Pulmonary artery endothelial cell (primary cell): ENCODE data around the gene SYNE2. TPM values are rescaled to one million over a fixed set of nuclear protein-coding genes. Genes with fewer than 3 reads are reported as not detected.
"Not testable (repeated sequence)": the region's sequence is repeated elsewhere in the genome, so short reads cannot be mapped to it uniquely, and the experiment has no call there.

ENCODE experiments used
- DNase-seq: peaks from one replicate; pipeline ENCODE4 v3.0.0-alpha.2; 2011; ENCODE audit warnings: low read depth, low spot score
- total RNA-seq: library from RNA; depleted of rRNA; stranded (reverse); fragments of >200 nt; gene quantifications from 2 replicates; pipeline ENCODE4 v1.2.3, GENCODE V29; 2014

The SYNE2 gene
- total RNA-seq, 1 donor from 2014 or later, result 24.9 TPM

DNA sequence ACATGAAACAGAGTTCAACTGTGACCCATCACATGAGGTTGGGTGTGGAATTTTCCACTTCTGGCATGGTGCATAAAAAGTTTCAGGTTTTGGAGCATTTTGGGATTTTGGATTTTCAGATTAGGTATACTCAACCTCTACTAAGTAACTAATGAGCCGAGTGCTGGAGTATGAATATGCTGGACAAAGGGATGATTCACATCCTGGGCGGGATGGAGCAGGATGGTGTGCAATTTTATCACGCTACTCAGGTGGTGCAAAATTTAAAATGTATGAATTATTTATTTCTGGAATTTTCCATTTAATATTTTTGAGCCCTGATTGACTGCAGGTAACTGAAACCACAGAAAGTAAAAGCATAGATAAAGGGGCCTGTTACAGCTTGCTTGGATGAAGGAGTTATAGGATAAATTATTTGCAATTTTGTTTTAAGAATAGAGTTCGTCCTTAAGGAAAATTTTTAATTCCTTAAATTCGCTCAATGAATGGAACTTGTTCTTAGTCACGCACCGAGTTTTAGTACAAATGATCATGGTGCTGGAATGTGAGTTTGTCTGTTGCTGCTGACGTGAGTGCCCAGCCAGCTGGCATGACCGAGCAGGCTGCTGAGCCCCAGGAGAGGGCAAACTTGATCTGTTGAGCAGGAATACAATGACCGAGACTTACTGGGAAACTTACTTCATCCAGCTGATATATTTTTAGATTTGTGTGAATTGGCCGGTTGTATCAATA lies 265.0 kb downstream of the SYNE2 start:
- DNase-seq, result peak; percentile 17

DNA sequence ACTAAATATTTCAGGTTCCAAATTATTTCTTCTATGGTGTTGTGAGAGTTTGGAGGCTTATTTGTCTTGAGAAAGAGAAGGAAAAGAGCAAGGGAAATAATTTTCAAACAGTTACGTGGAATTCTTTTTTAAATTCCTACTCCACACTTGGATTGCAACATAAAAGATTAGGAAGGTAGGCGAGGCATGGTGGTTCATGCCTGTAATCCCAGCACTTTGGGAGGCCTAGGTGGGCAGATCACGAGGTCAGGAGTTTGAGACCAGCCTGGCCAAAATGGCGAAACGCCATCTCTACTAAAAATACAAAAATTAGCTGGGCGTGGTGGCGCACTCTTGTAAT lies 265.6 kb downstream of the SYNE2 start:
- not testable (repeated sequence) for DNase-seq

DNA sequence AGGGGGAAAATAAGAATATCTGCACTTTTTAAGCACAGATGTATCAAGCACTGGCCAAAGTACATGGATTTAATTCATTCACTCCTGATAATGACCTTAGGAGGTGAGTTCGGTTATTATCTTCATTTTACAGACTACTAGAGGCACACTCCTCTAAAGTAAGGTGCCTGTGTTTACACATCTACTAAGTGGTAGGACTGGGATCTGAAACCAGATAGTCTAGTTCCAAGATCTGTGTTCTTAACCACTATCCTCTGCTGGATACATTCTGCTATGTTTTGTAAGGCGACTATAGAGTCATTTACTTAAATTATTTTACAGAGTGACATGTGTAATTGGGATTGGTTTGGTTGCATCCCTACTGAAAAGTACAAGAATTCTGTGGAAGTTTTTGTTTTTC lies 266.1 kb downstream of the SYNE2 start:
- no peak for DNase-seq

DNA sequence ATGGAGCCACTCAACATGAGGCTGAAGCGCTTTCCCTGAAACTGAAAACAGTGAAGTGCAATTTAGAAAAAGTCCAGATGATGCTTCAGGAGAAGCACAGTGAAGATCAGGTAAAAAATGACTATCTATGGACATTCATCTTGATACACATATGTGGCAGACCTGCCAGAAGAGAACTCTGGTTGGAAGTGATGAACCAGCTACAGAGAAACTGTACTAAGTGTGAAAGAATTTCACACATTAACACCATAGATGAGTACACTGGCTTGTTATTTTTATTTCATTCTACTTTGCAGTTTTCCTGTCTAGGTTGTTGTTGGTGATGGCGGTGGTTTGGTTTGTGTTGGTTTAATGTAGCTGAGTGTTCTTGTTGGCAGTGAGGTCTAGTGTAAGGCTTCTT lies 266.7 kb downstream of the SYNE2 start:
- DNase-seq, result no peak

DNA sequence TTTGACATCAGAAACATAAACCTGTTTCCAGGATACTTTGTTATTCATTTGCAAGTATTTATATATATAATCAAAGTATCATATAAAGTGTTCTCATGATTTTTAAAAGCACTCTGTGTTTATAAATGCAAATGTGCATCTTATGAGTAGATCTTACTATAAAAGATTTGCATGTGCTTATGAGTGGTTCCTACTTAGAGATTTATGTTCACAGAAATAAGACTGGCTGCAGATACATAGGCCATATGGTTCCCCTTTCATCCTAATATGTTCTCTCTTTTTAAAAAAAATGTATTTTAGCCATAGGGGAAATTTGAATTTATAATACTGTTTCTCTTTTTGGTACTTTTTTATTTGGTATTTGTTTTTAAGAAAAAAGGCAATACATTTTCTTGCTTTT lies 267.2 kb downstream of the SYNE2 start:
- DNase-seq, result no peak

DNA sequence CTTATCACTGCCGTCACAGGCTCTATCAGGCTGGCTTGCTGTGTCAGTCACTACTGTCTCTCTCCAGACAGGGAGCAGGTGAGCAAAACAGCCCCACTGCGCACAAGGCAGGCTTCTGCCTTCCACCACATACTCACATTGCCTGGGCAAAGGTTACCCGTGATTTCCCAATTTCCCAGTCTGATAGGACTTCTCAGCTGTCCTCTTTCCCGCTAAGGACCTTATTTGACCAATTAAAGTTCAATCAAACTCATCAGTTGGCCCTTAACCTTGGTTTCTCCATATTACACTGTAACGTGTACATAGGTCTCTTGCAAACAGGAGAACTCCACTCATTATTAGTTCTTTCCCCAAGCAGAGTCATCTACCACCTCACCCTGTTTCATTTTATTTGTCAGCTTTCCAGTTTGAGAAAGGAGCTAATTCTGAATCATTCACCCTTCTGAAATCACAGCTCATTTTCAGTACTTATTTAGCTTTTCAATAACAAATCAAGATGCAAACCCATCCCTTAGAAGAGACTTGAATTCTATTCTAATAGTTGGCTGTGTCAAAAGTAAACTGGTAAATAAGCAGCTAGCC lies 270.5 kb downstream of the SYNE2 start:
- DNase-seq, result no peak

DNA sequence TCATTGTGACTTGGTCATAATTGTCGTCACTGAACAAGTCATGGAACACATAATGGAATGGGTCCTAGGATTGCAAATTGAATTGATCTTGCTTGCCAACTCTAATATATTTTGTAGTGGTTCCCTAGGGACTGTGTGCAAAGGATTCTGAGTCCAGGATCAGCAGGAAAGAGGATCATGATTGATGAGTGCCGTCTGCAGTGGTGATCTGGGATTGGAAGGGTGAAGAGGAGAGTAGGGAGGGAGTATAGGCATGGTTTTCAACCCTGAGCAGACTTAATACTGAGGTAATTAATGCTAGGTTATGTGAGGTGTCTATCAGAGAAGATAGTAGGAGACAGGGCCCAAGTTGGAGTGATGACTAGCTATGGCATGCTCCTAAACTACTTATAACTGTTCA lies 272.5 kb downstream of the SYNE2 start:
- DNase-seq, result no peak

DNA sequence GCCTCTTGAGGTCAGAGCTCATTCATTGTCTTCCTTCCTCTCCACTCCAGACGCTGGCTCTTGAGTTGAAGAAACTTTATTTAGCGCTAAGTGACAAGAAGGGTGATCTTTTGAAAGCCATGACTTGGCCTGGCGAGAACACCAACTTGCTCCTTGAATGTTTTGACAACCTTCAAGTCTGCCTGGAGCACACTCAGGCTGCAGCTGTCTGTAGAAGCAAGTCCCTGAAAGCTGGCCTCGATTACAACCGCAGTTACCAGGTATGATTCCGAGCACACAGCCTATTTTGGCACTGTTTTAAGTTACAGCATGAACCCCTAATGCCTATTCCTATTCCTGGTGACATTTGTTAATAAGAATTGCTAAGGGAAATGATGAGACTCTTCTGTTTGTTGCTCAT lies 273.7 kb downstream of the SYNE2 start:
- no peak for DNase-seq

DNA sequence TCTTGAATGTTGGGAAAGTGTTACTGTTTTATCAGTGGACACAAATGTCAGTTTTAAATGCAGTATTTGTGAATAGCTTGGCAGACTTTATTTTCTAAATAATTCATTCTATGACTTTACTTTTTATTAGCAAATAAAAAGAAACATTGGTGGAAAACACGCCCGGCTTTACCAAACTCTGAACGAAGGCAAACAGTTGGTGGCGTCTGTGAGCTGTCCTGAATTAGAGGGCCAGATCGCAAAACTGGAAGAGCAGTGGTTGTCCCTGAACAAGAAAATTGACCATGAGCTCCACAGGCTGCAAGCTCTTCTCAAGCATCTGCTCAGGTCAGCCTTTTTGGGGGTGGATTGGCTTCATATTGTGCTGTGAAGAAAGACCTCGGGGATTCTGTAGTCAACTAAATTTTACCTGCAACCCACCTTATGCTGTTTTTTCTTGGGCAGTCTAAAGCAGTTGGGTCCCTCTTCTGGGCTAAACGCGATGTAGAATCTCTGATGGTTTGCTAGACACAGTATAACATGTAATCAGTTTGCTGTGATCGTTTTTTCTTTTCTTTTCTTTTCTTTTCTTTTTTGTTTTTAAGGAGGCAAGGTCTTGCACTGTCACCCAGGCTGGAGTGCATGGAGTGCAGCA lies 285.0 kb downstream of the SYNE2 start:
- no peak for DNase-seq

DNA sequence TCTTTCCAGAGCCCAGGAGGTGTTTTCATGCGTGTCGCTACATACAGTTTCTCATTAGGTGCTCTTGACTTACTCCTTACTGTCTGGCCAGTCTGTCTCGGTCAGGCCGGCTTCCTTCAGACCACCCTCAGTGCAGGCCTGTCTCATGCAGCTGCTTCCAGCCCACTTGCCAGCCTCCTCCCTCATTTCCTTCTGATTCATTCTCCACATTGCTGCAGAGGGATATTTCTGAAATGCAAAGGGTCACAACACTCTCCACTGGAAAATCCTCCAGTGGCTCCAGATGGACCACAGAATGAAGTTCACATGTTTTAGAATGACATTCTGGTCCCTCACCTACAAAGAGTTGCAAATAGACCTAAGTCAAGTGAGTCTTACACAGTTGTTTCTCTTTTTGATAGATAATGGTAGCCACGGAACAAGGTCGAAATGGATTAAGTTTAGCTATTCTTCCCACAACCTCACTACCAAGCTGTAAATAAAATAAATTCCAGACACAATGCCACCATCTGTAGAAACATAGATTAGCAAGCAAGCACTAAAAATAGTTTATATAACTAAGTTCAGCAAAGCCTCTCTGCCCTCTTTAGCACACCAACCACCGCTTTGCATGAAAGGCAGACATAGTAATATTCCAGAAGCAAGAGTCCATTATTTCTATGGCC lies 294.5 kb downstream of the SYNE2 start:
- DNase-seq, result peak; percentile 69

DNA sequence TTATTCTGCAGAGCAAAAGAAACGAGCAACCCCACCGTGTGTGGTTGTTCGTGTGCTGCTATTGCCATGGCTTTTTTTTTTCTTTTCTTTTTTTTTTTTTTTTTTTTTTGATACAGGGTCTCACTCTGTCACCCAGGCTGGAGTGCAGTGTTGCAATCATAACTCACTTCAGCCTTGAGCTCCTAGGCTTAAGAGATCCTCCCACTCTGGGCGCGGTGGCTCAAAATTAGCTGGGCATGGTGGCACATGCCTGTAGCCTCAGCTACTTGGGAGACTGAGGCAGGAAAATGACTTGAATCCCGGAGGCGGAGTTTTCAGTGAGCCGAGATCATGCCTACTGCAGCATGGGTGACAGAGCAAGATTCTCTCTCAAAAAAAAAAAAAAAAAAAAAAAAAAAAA lies 297.1 kb downstream of the SYNE2 start:
- no peak for DNase-seq

DNA sequence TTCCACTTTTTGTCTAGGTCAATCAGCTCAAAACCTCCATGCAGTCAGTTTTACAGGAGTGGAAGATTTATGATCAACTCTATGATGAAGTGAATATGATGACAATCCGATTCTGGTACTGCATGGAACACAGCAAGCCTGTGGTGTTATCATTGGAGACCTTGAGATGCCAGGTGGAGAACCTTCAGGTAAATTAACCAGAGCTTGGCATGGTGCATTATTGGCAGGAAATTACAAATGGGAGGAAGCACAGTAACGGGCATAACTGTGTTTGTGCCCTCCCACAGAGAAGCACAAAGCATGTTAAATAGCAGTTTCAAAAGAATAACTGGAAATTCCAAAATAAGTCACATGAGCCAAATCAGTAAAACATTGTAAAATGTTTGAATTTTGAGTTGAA lies 305.8 kb downstream of the SYNE2 start:
- DNase-seq, result no peak

DNA sequence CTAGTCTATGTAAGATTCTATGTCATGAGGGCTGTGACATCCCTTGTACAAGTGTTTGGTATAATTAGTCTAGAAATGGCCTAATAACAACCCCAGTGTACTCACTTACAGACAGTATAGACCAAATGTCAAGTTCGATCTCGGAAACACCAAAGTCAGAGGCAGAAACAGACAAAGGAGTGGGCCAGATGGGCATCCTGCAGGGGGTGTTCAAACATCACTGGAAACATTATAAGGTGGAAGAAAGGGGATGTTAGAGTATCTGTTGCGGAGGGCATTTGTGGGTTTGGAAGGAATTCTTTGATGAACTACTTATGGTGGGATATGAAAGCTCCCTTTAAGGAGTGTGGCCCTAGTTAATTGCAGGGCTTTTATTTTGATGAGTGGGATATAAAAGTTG lies 306.8 kb downstream of the SYNE2 start:
- no peak for DNase-seq

DNA sequence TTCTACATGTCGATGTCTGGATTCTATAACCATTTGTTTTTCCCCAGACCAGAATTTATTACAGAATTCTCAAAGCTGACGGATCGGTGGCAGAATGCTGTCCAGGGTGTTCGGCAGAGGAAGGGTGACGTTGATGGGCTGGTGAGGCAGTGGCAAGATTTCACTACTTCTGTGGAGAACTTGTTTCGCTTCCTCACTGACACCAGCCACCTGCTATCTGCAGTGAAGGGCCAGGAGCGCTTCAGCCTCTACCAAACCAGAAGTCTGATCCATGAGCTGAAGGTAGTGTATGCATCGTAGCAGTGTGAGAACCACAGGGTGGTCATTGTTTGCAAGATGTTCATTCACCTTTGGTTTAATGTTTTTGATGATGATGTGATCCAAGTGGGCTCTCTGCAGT lies 317.4 kb downstream of the SYNE2 start:
- DNase-seq, result no peak

DNA sequence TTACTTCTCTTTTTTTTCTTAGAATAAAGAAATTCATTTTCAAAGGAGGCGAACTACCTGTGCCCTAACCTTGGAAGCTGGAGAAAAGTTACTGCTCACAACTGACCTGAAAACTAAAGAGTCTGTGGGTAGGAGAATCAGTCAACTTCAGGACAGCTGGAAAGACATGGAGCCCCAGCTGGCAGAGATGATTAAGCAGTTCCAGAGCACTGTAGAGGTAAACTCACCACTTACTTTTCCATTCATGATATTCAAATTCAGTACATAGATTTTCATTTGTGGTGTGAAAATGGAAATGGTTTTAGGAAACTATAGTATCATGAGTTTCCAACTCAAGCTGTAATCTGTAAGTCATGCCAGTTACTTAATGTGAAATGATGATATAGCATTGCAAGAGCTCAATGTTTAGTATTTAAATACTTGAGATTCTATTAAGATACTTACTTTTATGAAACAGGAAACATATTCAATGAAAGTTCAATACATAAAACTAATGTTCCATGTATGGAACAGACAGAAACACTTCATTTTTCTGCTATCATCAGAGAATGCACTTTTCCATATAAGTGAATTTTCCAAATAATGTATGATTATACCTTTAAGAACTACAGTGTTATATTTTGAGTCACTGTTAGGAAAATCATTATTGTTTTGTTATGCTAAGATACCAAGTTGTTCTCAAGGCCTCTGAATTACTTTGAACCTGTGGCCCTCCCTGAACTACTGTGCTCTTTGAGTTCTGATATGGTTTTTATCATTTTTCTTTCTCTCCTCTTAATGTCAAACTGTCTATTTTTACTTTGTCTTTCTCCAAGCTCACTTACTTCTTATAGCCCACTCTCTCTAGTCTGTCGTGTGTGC lies 322.3 kb downstream of the SYNE2 start:
- DNase-seq, result no peak

DNA sequence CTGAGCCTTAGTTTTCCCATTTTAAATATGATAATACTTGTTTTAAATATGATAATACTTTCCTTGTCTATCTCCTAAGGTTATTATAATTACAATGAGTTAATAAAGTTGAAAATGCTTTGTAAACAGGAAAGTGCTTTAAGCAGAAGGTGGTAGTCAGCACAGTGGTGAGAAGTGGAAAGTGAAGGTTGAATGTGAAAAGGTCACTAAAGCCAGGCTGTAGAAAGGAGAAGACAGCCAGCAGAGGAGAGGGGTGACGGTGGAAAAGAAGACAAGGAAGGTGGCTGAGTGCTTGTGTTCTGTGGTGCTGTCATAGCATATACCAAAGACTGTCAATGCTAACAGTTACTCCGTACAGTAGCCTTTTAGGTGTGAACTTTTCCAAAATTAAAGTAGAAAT lies 323.5 kb downstream of the SYNE2 start:
- DNase-seq, result no peak

DNA sequence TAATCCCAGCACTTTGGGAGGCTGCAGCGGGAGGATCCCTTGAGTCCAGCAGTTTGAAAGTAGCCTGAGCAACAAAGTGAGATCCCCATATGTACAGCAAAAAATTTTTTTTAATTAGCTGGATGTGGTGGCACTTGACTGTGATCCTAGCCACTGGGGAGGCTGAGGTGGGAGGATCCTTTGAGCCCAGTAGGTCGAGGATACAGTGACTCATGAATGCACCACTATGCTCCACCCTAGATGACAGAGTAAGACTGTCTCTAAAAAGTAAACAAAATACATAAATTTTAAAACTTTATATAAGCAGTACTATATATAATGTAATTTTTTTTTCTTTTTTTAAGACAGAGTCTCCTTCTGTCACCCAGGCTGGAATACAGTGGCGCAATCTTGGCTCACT lies 326.0 kb downstream of the SYNE2 start:
- DNase-seq, result no peak

DNA sequence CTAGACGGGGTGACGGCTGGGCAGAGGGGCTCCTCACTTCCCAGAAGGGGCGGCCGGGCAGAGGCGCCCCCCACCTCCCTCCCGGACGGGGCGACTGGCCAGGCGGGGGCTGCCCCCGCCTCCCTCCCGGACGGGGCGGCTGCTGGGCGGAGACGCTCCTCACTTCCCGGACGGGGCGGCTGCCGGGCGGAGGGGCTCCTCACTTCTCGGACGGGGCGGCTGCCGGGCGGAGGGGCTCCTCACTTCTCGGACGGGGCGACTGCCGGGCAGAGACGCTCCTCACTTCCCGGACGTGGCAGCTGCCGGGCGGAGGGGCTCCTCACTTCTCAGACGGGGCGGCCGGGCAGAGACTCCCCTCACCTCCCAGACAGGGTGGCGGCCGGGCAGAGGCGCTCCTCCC lies 330.1 kb downstream of the SYNE2 start:
- DNase-seq, result not testable (repeated sequence)

DNA sequence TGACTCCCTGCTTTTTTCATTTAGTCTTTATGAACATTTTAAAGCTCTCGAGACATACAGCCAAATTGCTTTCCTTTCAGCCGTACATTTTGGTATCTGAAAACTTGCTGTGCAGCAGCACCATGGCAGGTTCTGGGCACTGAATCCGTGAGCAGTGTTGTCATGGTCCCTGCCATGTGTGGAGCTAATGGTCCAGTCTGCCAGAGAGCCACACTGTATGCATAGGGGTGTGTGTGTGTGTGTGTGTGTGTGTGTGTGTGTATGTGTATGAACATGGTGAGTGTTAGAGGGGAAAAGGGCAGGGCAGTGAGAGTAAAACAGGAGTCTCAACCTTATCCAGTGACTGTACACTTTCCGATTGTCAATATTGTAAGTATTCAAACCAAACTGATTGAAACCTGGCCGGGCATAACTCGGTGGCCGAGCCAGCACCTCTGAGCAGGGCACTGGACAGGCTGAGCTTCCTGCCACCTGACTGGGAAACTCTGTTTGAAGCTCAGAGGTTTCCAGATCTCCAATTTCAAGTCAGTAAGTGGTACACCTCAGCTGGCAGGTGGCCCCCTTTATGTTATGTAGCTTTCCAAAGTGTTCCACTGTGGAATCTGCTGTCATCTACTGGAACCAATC lies 331.4 kb downstream of the SYNE2 start:
- no peak for DNase-seq

DNA sequence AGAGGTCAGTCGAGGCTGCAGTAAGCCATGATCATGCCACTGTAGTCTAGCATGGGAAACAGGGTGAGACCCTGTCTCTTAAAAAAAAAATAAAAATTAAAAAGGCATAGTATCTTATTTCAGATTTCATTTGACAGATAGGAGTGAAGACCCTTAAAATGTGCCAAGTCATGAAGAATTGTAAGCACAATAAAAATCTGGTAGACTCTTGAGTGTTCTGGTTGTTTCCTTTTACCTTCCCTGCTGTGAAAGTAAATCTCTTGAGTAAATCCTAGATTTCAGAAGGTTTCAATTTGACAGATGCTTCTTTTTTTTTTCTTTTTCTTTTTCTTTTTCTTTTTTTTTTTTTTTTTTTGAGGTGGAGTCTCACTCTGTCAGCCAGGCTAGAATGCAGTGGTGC lies 332.4 kb downstream of the SYNE2 start:
- DNase-seq, result no peak
